Heart right ventricle (tissue), 16 donors: ENCODE measurements around the gene NPDC1. TPM values are rescaled to one million over a fixed set of nuclear protein-coding genes. Genes with fewer than 3 reads are reported as not detected.

Experiments
- ATAC-seq, 8 donors: fragments of 200-7000 bp; cut with Tn5 transposase; one replicate each; pipeline ENCODE4 v1.9.1; 2020; ENCODE audit warnings: mild to moderate bottlenecking in 8 of 8, moderate library complexity in 8 of 8, moderate number of reproducible peaks in 1 of 8
- DNase-seq, 2 donors: peaks; one replicate each; pipeline ENCODE4 v3.0.0-alpha.2; 2020
- H3K27ac ChIP-seq, 10 donors: fragments of 200-600 bp; sonication (generic) in 2 of 10; one replicate each; pipeline versions ENCODE4 v1.5.0 to v1.8.0; 2020 to 2022; ENCODE audit warnings: mild to moderate bottlenecking in 3 of 10
- H3K27me3 ChIP-seq, 7 donors: fragments of 200-600 bp; one replicate each; pipeline ENCODE4 v1.8.0; 2021 to 2022; ENCODE audit warnings: mild to moderate bottlenecking in 2 of 7
- H3K36me3 ChIP-seq, 9 donors: fragments of 200-600 bp; sonication (generic) in 1 of 9; one replicate each; pipeline versions ENCODE4 v1.5.0 to v1.8.0; 2020 to 2022; ENCODE audit warnings: mild to moderate bottlenecking in 2 of 9
- H3K4me1 ChIP-seq, 9 donors: fragments of 200-600 bp; sonication (generic) in 1 of 9; one replicate each; pipeline versions ENCODE4 v1.5.0 to v1.8.0; 2020 to 2022; ENCODE audit warnings: mild to moderate bottlenecking in 4 of 9
- H3K4me3 ChIP-seq, 10 donors: fragments of 200-600 bp; sonication (generic) in 2 of 10; one replicate each; pipeline versions ENCODE4 v1.5.0 to v1.8.0; 2020 to 2022; ENCODE audit warnings: mild to moderate bottlenecking in 7 of 10, moderate library complexity in 2 of 10
- H3K9me3 ChIP-seq, 11 donors: fragments of 200-600 bp in 10 of 11; sonication (generic) in 2 of 11; one replicate each; pipeline versions ENCODE4 v1.5.0 to v1.8.0; 2013 to 2022; ENCODE audit warnings: mild to moderate bottlenecking in 2 of 11, control low read depth in 1 of 11, moderate library complexity in 1 of 11
- CTCF ChIP-seq, 9 donors: fragments of 200-600 bp; sonication (generic) in 2 of 9; IDR thresholded peaks; one replicate each; pipeline versions ENCODE4 v1.5.0 to v1.8.0; 2021 to 2022; ENCODE audit warnings: antibody characterized with exemption in 9 of 9, mild to moderate bottlenecking in 5 of 9, moderate library complexity in 1 of 9
- WGBS, 2 donors: extraction: QIAGEN DNeasy Blood & Tissue Kit; methylation state at CpG; one replicate each; pipeline ENCODE4 v1.1.7; 2013; ENCODE audit warnings: inconsistent platforms in 1 of 2; 5-methylcytosine and 5-hydroxymethylcytosine counted together
- intact Hi-C, 10 donors: fragments of 100-400 bp; cut with DNase I; formaldehyde crosslinking; loops; one replicate each; pipeline versions ENCODE4 v1.11.1 to v1.14.2; 2022
- polyA plus RNA-seq, 2 donors: library from polyadenylated mRNA; stranded (reverse); fragments of 200-250 nt; gene quantifications; one replicate each; pipeline ENCODE4 v1.2.3, GENCODE V29; 2013
- total RNA-seq, 10 donors: library from RNA; stranded (reverse); fragmentation: NEBNext Ultra II Directional in 3 of 10; extraction: Animal tissue kit (Norgen Biotek cat#: 25700) in 3 of 10; gene quantifications; one replicate each; pipeline versions ENCODE4 v1.2.1 to v1.2.4, GENCODE V29; 2021 to 2023
- donor health status: Arrhythmogenic right ventricular cardiomyopathy.
- donor health status: ischemic (EF 13 %, LVEDD 7.1; RV severe dilation, severe dysfunction).
- donor health status: healthy with polysubstance abuse.
- donor health status: DM: no; HTN: yes; CAD: no.
- donor health status: DM: no; HTN: no; CAD: no.
- donor health status: ischemic (EF 25% LVEDD 6.9; RV normal size, moderate dysfunction).
- donor health status: ischemic (EF 25% LVEDD 5.7; RV mildly dilated, moderate dysfunction).
- donor health status: healthy.
- donor health status: DM: yes; HTN: yes; CAD: no.
- donor health status: Ischemic cardiomyopathy.
- donor health status: ischemic (EF 35%, LVEDD 5.7; RV mildly dilated, moderate dysfunction).
- donor health status: nonischemic (EF 11% LVEDD 7.7; RV severe dilation, severe dysfunction).
- donor health status: DM: yes; HTN: yes; CAD: no.
- donor health status: PGD.
- donor health status: ischemic (EF 29% LVEDD 5.4; RV normal size, mild dysfunction).
- donor health status: nonischemic (EF 23%, LVEDD 6.1; RV moderate dilation, normal function).

Gene NPDC1
- total and polyA plus RNA-seq, 12 donors = 29.1 to 153 (median 54.5) TPM

- TF ChIP-seq CTCF (IDR thresholded peaks at IDR 0.05) = no peak
- no peak for ATAC-seq
- H3K4me1 ChIP-seq = peaks cover 18 to 69% (median 41%) of the 10 kb centered on the region in 9 donors
- H3K4me3 ChIP-seq = peak overlapping the region in 1 of 10 donors; percentile 68
- H3K27me3 ChIP-seq = no peaks in the 10 kb centered on the region
- DNase-seq = peak in 1 of 2 donors; percentile 48
- H3K9me3 ChIP-seq = no peaks in the 10 kb centered on the region
- intact Hi-C loops = loop anchor here in 2 of 10 donors (5.0 kb wide), 2 partner anchors 84 to 244 kb away; partner anchors contain the start of gene C8G (in 2 of the 2)
- WGBS, 2 donors = 89 to 94% methylated on average over 65 of the region's 65 CpGs
- no peaks in the 10 kb centered on the region for H3K36me3 ChIP-seq
- H3K27ac ChIP-seq = peak overlapping the region in 2 of 10 donors; percentile 22 to 83
Measured at GRCh38 chr9:137030538-137031527, 15.1 kb downstream of the NPDC1 start.

DNA sequence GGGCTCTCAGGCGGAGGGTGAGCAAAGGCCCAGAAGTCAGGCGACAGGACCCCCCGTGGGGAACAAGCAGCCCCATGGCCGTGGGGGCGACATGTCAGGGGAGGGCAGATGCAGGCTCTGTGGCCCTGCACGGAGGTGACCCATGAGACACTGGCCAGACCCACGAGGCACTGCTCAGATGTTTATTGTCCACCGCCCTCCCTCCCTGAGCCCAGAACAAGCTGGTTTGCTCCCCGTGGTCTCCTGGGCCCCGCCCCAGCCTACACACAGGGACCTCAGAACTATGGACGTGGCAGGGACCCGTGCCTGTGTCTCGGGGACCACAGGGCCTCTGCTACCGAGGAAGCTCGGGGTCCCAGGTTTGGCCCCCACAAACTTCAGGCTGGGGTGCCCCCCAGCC lies 16.0 kb downstream of the NPDC1 start:
- DNase-seq (no peak), ATAC-seq (no peak)
- intact Hi-C loops = loop anchor here in 2 of 10 donors (5.0 kb wide), 2 partner anchors 83 to 243 kb away; partner anchors contain the start of gene C8G (in 2 of the 2)
- Histone ChIP-seq H3K27me3 (no peaks in the 10 kb centered on the region), H3K36me3 (no peaks in the 10 kb centered on the region), H3K4me1 (peaks cover 14 to 62% (median 36%) of the 10 kb centered on the region in 9 donors), H3K4me3 (peak overlapping the region in 1 of 10 donors; percentile 68), H3K27ac (peak overlapping the region in 2 of 10 donors; percentile 41 to 83), H3K9me3 (no peaks in the 10 kb centered on the region)
- 83 to 87% methylated on average over 15 of the region's 15 CpGs for WGBS, 2 donors
- no peak for TF ChIP-seq CTCF (IDR thresholded peaks at IDR 0.05)

GRCh38 chr9:137029058-137029936 lies 16.7 kb downstream of the NPDC1 start:
- TF ChIP-seq CTCF (IDR thresholded peaks at IDR 0.05) = peak; percentile 82 to 96 (median 89)
- Histone ChIP-seq H3K4me1 (peaks cover 12 to 55% (median 30%) of the 10 kb centered on the region in 9 donors), H3K4me3 (peak overlapping the region in 9 of 10 donors; percentile 1 to 88 (median 68)), H3K36me3 (no peaks in the 10 kb centered on the region), H3K9me3 (no peaks in the 10 kb centered on the region), H3K27me3 (no peaks in the 10 kb centered on the region), H3K27ac (peak overlapping the region in 3 of 10 donors; percentile 15 to 83 (median 53))
- intact Hi-C loops = loop anchor here in 3 of 10 donors (2.0 to 10.0 kb wide), 4 partner anchors 78 to 237 kb away; partner anchors contain the start of genes AJM1 (in 1 of the 3), PHPT1 (in 1 of the 3) and TMEM141 (in 1 of the 3)
- DNase-seq (peak; percentile 78 to 88), ATAC-seq (peak; percentile 59 to 83 (median 70))
- 32 to 33% methylated on average over 19 of the region's 19 CpGs for WGBS, 2 donors
